Neural crest cell (in vitro differentiated cells): Measurements from ENCODE around the gene KRT16. TPM values are rescaled to one million over a fixed set of nuclear protein-coding genes. Genes with fewer than 3 reads are reported as not detected.

ENCODE experiments used
- DNase-seq: peaks from one replicate; pipeline ENCODE4 v3.0.0; 2021; ENCODE audit warnings: low read depth, mixed read lengths, low spot score
- H3K27ac Mint-ChIP-seq: one replicate; pipeline ENCODE4 v1.8.0; 2021; ENCODE audit warnings: mild to moderate bottlenecking, mixed read lengths; ENCODE audit not compliant: unreplicated experiment
- H3K27me3 Mint-ChIP-seq: 2 replicates; pipeline ENCODE4 v1.8.0; 2021; ENCODE audit warnings: low read depth, mild to moderate bottlenecking, mixed read lengths
- H3K36me3 Mint-ChIP-seq: 2 replicates; pipeline ENCODE4 v1.8.0; 2021; ENCODE audit warnings: low read depth, mild to moderate bottlenecking, mixed read lengths
- H3K4me1 Mint-ChIP-seq: 2 replicates; pipeline ENCODE4 v1.8.0; 2021; ENCODE audit warnings: mixed read lengths
- H3K4me3 Mint-ChIP-seq: one replicate; pipeline ENCODE4 v1.8.0; 2021; ENCODE audit warnings: mild to moderate bottlenecking, mixed read lengths
- H3K9me3 Mint-ChIP-seq: 2 replicates; pipeline ENCODE4 v1.8.0; 2021; ENCODE audit warnings: mixed read lengths
- CTCF ChIP-seq: fragments of 200-600 bp; sonication (generic); conservative IDR thresholded peaks from 2 replicates; pipeline ENCODE4 v1.5.0; 2021; ENCODE audit warnings: antibody characterized with exemption, mild to moderate bottlenecking
- total RNA-seq: library from RNA; stranded (reverse); gene quantifications from 2 replicates; pipeline ENCODE4 v1.2.1, GENCODE V29; 2021

The KRT16 gene
- total RNA-seq, 1 donor from 2014 or later = not detected

- DNase-seq = no peak
- TF ChIP-seq CTCF = no peak
- no peaks in the 10 kb centered on the region for H3K36me3 Mint-ChIP-seq
- peaks cover 3% of the 10 kb centered on the region for H3K27me3 Mint-ChIP-seq
- H3K27ac Mint-ChIP-seq = no peak overlapping the region
- no peaks in the 10 kb centered on the region for H3K4me1 Mint-ChIP-seq
- H3K9me3 Mint-ChIP-seq = no peaks in the 10 kb centered on the region
- no peak overlapping the region for H3K4me3 Mint-ChIP-seq
Measured at GRCh38 chr17:41657176-41657754, 44.7 kb upstream of the KRT16 start.

- no peak for DNase-seq
- H3K27ac Mint-ChIP-seq = peak overlapping the region; percentile 94
- TF ChIP-seq CTCF = no peak
- no peaks in the 10 kb centered on the region for H3K4me1 Mint-ChIP-seq
- H3K36me3 Mint-ChIP-seq = no peaks in the 10 kb centered on the region
- H3K27me3 Mint-ChIP-seq = peaks cover 3% of the 10 kb centered on the region
- H3K9me3 Mint-ChIP-seq = no peaks in the 10 kb centered on the region
- H3K4me3 Mint-ChIP-seq = no peak overlapping the region
Measured at GRCh38 chr17:41656249-41657023, 43.9 kb upstream of the KRT16 start.

- peaks cover 3% of the 10 kb centered on the region for H3K27me3 Mint-ChIP-seq
- H3K9me3 Mint-ChIP-seq = no peaks in the 10 kb centered on the region
- DNase-seq = no peak
- no peaks in the 10 kb centered on the region for H3K4me1 Mint-ChIP-seq
- no peak overlapping the region for H3K27ac Mint-ChIP-seq
- H3K36me3 Mint-ChIP-seq = no peaks in the 10 kb centered on the region
- no peak for TF ChIP-seq CTCF
- H3K4me3 Mint-ChIP-seq = no peak overlapping the region
Measured at GRCh38 chr17:41655611-41656111, 43.1 kb upstream of the KRT16 start.

- Mint-ChIP-seq H3K4me3 (no peak overlapping the region), H3K9me3 (no peaks in the 10 kb centered on the region), H3K36me3 (no peaks in the 10 kb centered on the region), H3K4me1 (no peaks in the 10 kb centered on the region), H3K27me3 (no peaks in the 10 kb centered on the region), H3K27ac (peak overlapping the region; percentile 71)
- no peak for TF ChIP-seq CTCF
- no peak for DNase-seq
Measured at GRCh38 chr17:41654678-41655607, 42.4 kb upstream of the KRT16 start.

GRCh38 chr17:41653892-41654677 is 41.5 kb upstream of the KRT16 start:
- Mint-ChIP-seq H3K36me3 (no peaks in the 10 kb centered on the region), H3K4me3 (no peak overlapping the region), H3K27ac (no peak overlapping the region), H3K27me3 (no peaks in the 10 kb centered on the region), H3K9me3 (no peaks in the 10 kb centered on the region), H3K4me1 (no peaks in the 10 kb centered on the region)
- TF ChIP-seq CTCF = no peak
- DNase-seq = no peak
